ENCODE results near the gene BRIX1. TPM values are rescaled to one million over a fixed set of nuclear protein-coding genes. Genes with fewer than 3 reads are reported as not detected.
A peak's percentile ranks its signal among the peaks of the same experiment; 100 is the strongest.

Gene BRIX1
- total and polyA plus RNA-seq, 9 of the 15 experiments (the other 6 are each of a cell fraction or from before 2014, with no cell fraction given) = 115 to 193 (median 159) TPM

GRCh38 chr5:34916518-34916917 is 1.0 kb downstream of the BRIX1 start:
- intact Hi-C loops (cut with micrococcal nuclease) (loop anchor here (5.0 kb wide), 2 partner anchors 86 to 219 kb away; no protein-coding TSS in a partner anchor), in situ Hi-C loops (cut with MboI) (loop anchor here (25.0 kb wide), 1 partner anchor 1454 kb away; no protein-coding TSS in a partner anchor)
- peaks cover 8% of the 10 kb centered on the region for H4K20me1 ChIP-seq (replicated peaks; ENCODE audit: control insufficient read depth, insufficient read depth, low read length)
- DNase-seq (ENCODE audit: extremely low read depth in 1 of 4, low spot score in 3 of 4) = peak in 3 of 4 experiments; percentile 34 to 53 (median 39)
- CTCF ChIA-PET (ENCODE audit: low intra/inter-chr PET ratio) = no interaction called here
- peaks cover 83% of the 10 kb centered on the region for H3K36me3 ChIP-seq (ENCODE audit: control insufficient read depth, insufficient read depth, low read length)
- peak overlapping the region; percentile 98 for H3K4me2 ChIP-seq (ENCODE audit: insufficient read depth, low read length)
- H3K4me3 ChIP-seq = peak overlapping the region; percentile 94
- H3K9ac ChIP-seq (ENCODE audit: insufficient read depth in 1 of 2, low read depth in 2 of 2, low read length in 2 of 2) = peak overlapping the region; percentile 99 to 100; a peak in 3 of 4 replicates
- no peaks in the 10 kb centered on the region for H3K9me1 ChIP-seq (ENCODE audit: control insufficient read depth, insufficient read depth, low read length)
- no peaks in the 10 kb centered on the region for H3K27me3 ChIP-seq (ENCODE audit: control insufficient read depth in 2 of 2, insufficient read depth in 2 of 2, low read length in 2 of 2)
- no peak overlapping the region for H2AFZ ChIP-seq (ENCODE audit: low read depth, low read length)
- BruUV-seq (replicated peaks) = no TSS peak
- 0% methylated on average over 6 of the region's 6 CpGs for whole genome bisulfite sequencing (ENCODE audit: insufficient coverage, low coverage, missing lambda C conversion rate)
- H3K9me3 ChIP-seq (replicated peaks; ENCODE audit: control insufficient read depth, insufficient read depth, low read depth, low read length) = no peaks in the 10 kb centered on the region
- ATAC-seq = peak; percentile 39
- H3K27ac ChIP-seq (ENCODE audit: extremely low read depth, low read depth, low read length) = peak overlapping the region; percentile 95
- TF ChIP-seq HMBOX1 (IDR thresholded peaks at IDR 0.05) = peak; percentile 14; the same call in 1 of the 2 replicates
- no peak for TF ChIP-seq ZNF324 (CRISPR knock-in tag; IDR thresholded peaks at IDR 0.05)
- peak; percentile 10; the same call in 1 of the 2 replicates for TF ChIP-seq XRCC3 (IDR thresholded peaks at IDR 0.05)
- TF ChIP-seq, protein P1, sequence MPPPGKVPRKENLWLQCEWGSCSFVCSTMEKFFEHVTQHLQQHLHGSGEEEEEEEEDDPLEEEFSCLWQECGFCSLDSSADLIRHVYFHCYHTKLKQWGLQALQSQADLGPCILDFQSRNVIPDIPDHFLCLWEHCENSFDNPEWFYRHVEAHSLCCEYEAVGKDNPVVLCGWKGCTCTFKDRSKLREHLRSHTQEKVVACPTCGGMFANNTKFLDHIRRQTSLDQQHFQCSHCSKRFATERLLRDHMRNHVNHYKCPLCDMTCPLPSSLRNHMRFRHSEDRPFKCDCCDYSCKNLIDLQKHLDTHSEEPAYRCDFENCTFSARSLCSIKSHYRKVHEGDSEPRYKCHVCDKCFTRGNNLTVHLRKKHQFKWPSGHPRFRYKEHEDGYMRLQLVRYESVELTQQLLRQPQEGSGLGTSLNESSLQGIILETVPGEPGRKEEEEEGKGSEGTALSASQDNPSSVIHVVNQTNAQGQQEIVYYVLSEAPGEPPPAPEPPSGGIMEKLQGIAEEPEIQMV (tag; conservative IDR thresholded peaks at IDR 0.05; ENCODE audit: low read depth) = 0 out of 2 replicates have a peak, but pooled peaks have one; percentile 17
- POLR2A ChIA-PET = interaction anchor here (0.7 to 6.4 kb wide), 4 partner anchors 8 to 405 kb away, joined by 3 to 67 read pairs (median 20); partner anchors contain the start of genes DNAJC21 and RAI14
- H3K79me2 ChIP-seq (ENCODE audit: control insufficient read depth, insufficient read depth, low read length) = peaks cover 100% of the 10 kb centered on the region
- FAIRE-seq = peak; percentile 11
- H3K4me1 ChIP-seq (replicated peaks in 1 of 2; ENCODE audit: control insufficient read depth in 2 of 2, insufficient read depth in 2 of 2, low read length in 2 of 2) = peaks cover 9 to 10% of the 10 kb centered on the region in 2 experiments

Data from K562 (cell line).